Stimulated activated CD4-positive, alpha-beta T cell treated with anti-CD3 and anti-CD28 coated beads, Interleukin-15, amount 100 ng/mL, for 24 hours (primary cell): ENCODE measurements around the gene TROAP.

Experiments
- DNase-seq: peaks from one replicate; pipeline ENCODE4 v3.0.0-alpha.2; 2020

Gene TROAP

DNA sequence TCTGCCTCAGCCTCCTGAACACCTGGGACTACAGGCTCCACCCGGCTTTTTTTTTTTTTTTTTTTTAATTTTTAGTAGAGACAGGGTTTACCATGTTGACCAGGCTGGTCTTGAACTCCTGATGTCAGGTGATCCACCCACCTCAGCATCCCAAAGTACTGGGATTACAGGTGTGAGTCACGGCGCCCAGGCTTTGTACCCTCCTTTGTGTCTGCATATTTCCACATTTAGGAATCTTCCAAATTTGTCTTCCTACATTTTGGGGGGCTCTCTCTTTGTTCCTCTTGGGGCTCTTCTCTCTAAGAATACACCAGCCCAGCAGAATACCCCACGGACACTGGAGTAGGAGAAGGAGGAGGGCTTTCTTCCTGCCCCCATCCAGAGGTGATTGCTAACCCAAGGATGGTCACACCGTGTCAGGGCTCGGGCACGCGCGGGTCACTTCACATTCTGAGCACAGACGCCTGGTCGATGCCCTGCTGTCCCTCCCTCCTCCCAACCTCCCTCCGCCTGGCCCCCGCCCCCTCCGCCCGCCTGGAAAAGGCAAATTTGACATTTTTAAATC lies 21.5 kb downstream of the TROAP start:
- no peak for DNase-seq

DNA sequence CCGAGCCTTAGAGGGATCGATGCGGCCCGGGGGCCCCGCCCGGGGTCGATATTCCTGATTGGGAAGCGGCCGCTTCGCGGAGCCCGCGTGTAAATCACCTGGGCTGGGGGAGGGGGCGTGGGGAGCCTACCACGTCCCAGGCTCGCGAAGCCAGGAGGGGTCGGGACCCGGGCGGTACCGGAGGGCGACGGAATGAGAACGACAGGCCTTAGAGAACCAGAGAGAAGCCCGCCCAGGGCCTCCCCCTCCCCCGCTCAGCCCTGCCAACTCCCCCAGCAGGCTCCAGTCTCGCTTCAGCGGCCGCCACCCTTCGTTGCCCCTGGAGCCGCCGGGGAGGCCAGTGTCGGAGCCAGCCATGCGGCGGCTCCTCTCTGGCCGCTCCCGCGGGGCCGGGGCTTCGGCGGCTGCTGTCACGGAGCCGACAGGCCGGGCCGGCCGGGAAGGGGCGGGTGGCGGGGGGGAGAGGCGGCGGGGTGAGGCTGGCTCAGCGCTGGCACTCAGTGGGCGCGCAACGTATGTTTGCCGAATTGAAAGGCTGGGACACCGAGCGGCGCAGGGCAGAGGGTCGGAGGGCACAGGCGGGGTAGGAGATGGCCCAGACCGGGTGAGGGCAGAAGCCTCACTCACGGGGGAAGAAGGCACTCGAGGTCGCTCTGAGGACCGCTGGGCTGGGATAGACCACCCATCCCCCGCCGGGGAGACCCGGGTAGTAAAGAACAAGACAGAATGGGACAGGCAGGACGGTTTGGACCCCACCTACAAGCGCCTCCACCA lies 22.2 kb downstream of the TROAP start:
- peak; percentile 39 for DNase-seq

DNA sequence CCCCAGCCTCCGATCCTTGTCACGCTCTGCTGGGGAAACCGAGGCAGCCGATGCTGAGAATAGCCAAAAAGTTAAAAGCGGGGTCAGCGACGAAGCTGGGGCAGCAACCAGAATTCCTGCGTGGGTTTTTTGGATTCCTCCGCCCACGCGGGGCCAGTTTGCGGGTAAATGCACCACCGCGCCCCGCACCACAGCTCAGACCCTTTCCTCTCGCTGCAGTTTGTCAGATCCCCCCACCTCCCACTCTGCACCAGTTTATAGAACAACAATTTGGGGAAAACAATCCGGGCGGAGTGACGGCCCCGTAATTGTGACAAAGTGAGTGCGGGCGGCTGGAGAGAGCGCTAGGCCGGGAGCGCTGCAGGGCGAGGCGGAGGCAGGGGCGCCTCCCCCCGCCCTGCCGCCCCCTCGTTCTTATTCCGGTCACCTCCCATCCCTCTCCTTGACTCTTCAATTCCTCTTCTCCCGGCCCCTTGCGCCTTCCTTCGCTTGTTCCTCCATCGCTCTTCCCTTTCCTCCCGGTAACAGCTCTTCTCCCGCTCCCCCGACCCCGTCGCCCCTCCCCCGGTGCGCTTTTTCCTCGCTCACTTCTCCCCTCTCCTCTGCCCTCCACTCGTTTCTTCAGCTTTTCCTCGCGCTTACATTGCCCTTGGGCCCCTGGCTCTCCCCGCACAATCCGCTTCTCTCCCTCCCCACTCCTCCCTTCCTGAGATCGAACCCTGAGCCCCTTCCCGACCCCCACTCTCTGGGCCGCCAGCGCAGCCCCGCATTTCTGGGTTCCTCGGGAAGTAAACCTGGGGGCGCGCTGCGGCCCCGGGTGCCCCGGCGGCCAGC lies 23.0 kb downstream of the TROAP start:
- DNase-seq, result peak; percentile 30

DNA sequence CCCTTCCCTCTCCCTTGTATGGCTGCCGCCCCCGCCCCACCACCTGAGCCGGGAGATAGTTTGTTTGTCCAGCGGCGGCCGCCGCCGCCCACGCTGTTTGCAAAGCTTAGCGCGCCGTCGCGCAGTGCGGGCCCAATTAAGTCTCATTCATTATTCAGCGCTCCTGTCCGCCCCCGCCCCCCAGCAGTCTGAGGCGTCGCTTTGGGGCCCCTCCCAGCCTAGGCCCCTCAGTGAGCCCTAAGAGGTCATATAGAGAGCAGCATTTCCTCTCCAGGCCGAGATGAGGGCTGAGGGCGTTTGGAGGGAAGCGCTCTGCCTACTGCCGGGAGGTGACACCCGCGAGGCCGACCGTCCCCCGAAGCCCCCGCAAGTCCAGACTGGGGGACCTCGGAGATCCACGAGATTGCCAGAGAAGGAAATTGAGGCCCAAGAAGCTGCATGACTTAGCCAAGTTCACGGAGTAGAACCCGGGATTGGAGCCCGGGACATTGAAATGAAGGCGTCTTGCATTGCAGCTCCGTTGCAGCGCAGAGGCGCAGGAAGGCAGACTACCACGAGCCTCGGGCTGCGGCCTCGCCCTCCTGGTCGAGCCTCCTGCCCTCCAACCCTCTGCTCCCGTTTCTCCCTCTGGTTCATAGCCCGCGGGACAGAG lies 23.7 kb downstream of the TROAP start, which contains the start of gene DNAJC22:
Gene DNAJC22, plus strand, starts transcription at position 230 of the 652 bp plus-strand sequence. CDS start 1,985 bp downstream, outside the sequence.
- DNase-seq, result peak; percentile 47

DNA sequence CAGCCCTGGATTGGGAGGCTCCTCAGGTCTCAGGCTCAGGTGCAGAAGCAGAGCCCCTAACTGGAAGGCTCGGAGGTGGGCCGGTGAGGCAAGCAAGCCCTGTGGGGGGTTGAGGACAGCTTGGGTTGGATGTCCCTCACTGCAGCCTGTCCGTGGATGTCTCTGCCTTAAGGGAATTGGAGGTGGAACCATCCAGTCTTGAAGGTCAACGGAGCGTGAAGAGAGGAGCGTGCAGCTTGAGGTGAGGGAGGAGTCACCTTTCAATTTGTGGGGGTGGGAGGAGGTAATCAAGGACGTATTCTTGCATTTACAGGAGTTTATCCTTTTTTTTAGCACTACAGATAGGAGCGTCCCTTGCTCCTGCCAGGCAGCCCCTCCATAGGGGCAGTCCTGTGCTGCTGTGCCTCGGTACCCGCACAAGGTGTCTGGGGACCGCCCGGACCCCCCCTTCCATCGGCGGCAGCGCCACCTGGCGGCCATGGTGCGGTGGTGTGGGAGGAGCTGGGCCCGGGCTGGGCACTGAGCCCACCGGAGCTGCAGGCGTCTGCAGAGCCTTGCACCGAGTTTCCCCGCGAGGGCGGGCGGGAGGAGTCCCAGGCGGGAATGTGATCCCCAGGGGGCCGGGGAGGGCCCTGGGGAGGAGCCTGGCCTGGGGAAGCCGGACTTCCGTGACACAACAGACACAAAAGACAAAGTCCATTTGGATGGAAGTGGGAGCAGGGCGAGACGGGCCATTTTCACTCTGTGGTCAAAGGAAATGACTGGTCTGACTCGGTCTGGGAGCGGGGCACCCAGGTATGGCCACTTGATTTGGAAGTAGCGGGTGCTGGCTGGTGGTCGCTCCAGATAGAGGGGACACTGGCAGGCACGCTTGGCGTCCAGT lies 24.5 kb downstream of the TROAP start:
- DNase-seq, result peak; percentile 81

DNA sequence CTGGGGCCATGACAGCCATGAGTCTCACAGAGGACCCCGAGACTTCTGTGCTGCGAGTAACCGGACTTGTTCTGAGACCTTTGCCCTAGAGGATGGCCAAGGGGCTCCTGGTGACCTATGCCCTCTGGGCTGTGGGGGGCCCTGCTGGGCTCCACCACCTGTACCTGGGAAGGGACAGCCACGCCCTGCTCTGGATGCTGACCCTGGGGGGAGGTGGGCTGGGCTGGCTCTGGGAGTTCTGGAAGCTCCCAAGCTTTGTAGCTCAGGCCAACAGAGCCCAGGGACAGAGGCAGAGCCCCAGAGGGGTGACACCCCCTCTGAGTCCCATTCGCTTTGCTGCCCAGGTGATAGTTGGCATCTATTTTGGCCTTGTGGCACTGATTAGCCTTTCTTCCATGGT lies 25.7 kb downstream of the TROAP start:
- no peak for DNase-seq

DNA sequence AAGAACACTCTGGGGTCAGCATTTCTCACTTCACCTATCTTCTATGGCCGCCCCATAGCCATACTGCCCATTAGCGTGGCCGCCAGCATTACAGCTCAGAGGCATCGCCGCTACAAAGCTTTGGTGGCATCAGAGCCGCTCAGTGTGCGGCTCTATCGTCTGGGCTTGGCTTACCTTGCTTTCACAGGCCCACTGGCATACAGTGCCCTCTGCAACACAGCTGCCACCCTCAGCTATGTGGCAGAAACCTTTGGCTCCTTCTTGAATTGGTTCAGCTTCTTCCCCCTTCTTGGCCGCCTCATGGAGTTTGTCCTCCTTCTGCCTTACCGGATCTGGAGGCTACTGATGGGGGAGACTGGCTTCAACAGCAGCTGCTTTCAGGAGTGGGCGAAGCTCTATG lies 26.2 kb downstream of the TROAP start:
- no peak for DNase-seq

DNA sequence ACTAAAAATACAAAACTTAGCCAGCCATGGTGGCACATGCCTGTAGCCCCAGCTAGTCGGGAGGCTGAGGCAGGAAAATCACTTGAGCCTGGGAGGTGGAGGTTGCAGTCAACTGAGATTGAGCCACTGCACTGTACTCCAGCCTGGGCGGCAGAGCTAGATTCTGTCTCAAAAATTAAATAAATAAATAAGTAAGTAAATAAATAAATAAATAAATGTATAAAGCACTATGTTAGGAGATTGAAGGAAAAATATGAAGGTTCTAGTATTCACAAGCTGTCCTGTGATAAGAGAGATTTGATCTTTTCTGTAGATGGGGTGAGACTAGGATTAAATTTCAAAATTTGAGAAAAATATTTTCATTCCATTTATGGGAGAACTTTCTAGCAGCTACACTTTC lies 29.3 kb downstream of the TROAP start:
- DNase-seq, result no peak

DNA sequence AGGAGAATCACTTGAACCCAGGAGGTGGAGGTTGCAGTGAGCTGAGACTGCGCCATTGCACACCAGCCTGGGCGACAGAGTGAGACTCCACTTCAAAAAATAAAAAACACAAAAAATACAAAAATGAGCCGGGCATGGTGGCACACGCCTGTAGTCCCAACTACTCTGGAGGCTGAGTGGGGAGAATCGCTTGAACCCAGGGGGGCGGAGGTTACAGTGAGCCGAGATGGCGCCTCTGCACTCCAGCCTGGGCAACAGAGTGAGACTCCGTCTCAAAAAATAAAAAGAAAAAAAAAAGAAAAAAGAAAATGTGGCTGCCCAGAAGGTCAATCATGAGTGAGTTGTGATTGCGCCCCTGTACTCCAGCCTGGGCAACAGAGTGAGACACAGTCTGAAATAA lies 32.9 kb downstream of the TROAP start:
- no peak for DNase-seq

DNA sequence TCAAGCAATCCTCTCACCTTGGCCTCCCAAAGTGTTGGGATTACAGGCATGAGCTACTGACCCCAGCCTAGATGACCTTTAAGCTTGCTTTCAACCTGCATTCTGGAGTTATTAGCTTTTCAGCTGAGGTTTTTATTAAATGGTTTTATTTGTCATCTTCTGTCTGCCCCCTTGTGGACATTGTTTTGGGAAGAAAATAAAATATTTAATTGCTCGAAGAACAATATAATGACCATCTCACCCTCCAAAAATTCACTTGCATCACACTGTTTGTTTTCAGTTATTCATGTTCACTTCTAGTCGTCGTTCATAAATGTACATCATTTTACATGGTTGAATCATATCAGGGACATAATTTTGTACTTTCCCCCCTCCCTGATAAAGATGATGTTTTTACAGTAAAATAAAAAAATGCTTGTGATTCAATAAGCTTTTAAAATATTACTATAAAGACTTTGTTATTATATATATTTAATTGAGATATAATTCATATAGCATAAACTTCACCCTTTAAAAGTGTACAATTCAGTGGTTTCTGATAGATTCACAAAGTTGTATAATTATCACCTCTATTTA lies 34.1 kb downstream of the TROAP start:
- no peak for DNase-seq

DNA sequence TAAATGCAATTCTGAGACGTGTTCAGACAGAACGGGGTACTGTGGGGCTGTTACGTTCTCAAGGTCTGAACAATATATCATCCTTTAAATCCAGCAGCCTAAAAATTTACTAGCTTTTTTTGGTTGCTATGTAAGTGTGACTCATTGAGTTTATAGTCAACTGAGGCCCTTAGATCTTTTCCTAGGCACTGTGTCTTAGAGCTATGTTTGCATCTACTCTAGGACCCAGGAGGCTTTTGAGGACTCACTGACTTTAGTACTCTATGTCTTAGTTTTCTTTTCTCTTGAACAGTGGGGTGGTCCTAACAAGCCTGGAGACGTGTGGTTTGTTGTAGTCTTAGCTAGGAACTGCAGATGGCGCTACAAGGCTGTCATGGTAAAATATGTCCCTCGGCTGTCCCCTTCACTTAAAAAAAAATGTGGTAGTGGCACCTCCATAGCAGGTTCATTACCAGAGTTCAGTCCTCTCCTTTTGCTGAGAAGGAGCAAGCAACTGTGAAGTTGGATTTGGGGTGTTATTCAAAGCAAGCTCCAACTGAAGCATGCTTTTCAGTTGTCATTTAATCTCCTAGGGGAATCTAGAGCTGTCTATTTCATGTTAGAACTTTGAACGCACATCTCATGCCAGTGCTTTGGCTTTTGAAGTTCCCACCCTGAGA lies 35.6 kb downstream of the TROAP start:
- DNase-seq, result peak; percentile 59

DNA sequence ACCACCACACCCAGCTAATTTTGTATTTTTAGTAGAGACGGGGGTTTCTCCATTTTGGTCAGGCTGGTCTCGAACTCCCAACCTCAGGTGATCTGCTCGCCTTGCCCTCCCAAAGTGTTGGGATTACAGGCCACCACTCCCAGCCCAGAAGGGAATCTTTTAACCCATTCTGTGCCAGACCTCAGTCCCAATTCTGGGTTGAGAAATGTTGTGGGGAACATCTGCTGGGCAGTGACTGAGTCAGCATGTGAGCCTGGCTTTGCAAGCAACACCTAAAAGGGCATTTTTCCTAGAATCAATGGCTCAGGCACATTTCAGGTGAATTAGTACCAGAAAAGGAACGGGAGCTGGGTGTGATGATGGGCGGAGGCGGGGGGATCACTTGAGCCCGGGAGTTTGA lies 36.6 kb downstream of the TROAP start:
- no peak for DNase-seq

DNA sequence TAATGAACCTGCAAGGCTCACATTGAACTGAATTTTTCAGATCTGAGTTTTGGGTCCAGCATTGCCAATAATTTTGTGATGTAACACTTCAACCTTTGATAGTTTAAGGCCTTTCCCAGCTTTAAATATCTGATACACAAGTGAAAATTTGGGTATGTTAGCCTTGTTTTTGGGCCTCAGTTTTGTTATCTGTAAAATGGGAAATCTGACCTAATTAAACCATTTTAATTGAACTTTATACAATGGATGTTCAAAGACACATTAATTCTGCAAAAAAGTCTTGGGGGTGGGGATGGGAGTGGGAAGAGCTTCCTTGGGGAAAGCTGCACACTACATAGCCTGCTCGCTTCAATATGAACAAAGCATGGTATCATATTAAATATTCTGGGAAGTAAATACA lies 39.0 kb downstream of the TROAP start:
- DNase-seq, result no peak

DNA sequence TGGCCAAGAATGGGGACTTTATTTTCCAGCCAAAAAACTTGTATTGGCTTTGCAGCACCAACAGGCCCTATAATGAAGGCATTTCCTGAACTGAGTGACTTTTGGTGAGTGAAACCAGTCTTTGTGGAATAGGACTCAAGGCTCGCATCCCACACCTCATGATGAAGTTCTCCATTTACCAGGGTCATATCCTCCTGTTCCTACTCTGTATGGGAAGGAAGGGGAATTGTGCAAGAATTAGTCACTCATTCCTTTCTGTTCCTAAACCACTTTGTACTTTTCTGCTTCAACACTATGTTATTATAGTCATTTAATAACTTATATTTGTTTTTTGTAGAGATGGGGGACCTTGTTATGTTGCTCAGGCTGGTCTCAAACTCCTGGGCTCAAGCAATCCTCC lies 41.9 kb downstream of the TROAP start:
- DNase-seq, result no peak

DNA sequence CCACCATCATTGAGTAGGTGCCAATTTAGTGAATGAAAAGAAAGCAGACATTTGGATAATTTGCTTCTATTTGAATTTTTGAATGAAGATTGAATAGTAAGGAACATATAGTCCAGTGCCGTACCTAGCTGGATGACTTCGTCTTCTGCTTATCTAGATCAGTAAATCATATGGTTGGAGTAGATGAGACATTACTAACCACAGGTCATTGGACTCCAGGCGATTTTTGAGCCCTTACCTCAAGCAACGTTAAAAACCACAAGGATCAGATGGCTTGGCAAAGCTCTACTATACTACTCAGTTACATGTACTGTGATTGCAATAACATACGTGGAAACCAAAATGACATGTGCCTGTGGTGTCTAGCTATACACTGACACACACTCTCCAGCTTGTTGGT lies 42.5 kb downstream of the TROAP start:
- DNase-seq, result no peak

DNA sequence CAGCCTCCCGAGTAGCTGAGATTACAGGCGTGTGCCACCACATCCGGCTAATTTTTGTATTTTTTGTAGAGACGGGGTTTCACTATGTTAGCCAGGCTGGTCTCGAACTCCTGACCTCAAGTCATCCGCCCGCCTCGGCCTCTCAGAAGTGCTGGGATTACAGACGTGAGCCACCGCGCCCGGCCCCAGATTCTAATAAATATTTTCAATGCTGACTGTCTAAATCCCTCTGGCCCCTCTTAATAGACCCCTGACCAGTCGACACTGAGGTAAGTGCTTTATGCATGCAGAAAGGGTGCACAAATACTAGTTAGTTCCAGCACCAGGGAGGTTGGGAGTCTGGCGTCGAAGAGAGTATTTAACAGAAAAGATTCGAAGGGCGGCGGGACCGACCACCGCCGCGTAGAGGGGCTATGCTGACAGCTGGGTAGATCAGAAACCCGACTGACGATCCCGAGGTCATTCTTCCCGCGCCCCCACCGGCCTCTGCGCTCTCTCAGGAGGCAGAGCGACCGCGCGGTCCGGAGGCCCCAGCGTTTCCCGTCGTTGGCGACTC lies 43.1 kb downstream of the TROAP start:
- DNase-seq, result peak; percentile 29

DNA sequence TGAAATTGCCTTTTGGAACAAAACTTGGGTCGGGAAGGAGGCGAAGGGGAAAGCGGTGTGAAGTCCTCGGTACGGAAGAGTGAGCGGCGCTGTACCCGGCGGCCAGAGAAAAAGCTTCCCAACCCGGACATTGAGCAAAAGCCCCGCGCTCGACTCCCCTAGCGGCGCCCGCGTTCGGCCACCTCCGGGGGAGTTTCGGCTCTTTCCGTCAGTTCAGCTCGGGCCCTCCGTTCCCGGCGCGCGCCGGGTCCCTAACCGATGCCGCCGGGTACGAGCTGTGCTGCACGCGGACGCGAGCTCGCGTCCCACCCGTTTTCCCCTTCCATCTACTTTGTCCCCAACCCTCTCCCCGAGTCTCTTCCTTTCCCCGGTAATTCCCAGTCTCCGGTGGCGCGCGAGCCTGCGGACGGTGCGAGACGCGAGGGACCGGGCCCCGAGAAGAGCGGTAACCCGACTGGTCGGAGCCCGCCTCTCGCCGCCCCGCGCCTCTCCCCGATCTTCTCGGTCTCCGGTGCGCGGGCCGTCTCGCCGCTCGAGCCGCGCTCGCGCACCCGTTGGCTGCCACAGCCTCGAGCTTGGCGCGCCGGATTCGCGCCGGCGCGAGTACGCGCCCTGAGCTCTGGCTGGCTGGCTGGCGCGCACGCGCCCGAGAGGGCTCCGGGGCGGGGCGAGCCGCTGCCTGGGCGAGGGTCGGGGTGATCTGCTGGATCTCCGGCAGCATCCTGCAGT lies 43.8 kb downstream of the TROAP start:
- DNase-seq, result peak; percentile 95

DNA sequence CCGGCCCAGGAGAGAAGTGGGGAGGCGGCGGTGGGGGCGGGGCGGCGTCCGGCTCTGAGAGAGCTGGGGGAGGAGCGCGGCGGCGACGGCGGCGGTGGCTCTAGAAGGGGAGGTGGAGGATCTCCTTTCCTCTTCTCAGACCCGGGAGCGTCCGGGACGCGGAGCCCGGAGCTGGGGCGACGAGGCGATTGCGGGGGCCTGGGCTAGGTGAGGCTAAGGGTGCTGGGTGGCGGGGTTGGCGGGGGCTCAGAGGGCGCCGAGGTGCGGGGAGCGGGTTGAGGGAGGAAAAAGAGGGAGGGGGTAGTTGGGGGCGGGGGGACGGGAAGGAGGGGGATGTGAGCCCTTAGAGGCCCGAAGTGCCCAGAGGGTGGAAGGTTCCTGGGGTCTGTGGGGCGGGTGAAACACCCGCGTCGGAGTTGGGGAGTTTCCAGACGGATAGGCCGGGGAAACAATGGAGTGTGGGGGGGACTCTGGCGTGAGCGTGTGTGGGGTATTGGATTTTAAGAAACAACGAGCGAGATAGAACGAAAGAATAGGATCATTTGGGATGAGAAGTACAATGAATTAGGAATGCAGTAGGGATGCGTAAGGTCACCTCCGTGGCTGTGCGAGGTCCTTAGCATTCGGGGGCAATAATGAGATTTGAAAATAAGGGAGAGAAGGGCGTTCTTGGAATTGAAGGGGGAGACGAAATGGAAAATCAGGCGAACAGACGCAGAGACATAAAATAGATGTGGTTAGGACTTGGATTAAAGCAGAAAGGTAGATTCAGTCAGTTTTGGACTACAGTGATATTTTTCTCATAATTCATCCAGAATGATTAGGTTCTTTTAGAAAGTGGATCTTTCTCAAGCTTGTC lies 44.6 kb downstream of the TROAP start, which contains the start of gene SPATS2:
Gene SPATS2, plus strand, starts transcription at position 82 of the 859 bp plus-strand sequence. CDS start 93,551 bp downstream, outside the sequence.
- no peak for DNase-seq

DNA sequence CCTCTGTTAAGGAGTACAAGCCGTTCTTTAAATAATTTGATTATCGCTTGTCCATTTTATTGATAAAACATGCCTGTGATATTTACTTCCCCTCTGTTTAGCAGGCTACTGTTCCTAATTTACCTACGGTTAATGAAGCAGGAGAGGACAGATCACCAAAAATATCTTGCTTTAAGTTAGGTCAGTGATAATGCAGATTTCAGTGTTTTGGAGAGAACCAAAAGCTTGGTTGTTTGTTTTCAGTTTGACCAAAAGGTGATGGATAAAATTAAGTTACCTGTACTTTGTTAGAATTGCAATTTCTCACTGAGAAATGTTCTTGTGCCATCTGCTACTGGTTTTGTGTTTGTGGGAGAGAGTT lies 45.2 kb downstream of the TROAP start:
- DNase-seq, result no peak
